ENCODE data around the gene MYZAP.

Gene MYZAP

GRCh38 chr15:57565311-57565710 is 26.4 kb upstream of the MYZAP start:
- DNase-seq: no peak

GRCh38 chr15:57566834-57567233 is 24.9 kb upstream of the MYZAP start:
- no peak for DNase-seq

GRCh38 chr15:57567891-57568290 is 23.8 kb upstream of the MYZAP start:
- DNase-seq: no peak

GRCh38 chr15:57568299-57568698 is 23.4 kb upstream of the MYZAP start:
- DNase-seq: no peak

- no peak for DNase-seq
Observed at GRCh38 chr15:57570340-57570739, 21.4 kb upstream of the MYZAP start.

- no peak for DNase-seq
Observed at GRCh38 chr15:57570994-57571393, 20.7 kb upstream of the MYZAP start.

GRCh38 chr15:57571725-57572124 is 20.0 kb upstream of the MYZAP start:
- no peak for DNase-seq

GRCh38 chr15:57572468-57572867 is 19.2 kb upstream of the MYZAP start:
- DNase-seq: no peak

- no peak for DNase-seq
Observed at GRCh38 chr15:57573151-57573550, 18.6 kb upstream of the MYZAP start.

GRCh38 chr15:57575363-57575762 is 16.3 kb upstream of the MYZAP start:
- no peak for DNase-seq

GRCh38 chr15:57578288-57578900 is 13.3 kb upstream of the MYZAP start:
- no peak for DNase-seq

GRCh38 chr15:57580428-57580827 is 11.3 kb upstream of the MYZAP start:
- DNase-seq: no peak

- DNase-seq: no peak
Observed at GRCh38 chr15:57580866-57581265, 10.8 kb upstream of the MYZAP start.

GRCh38 chr15:57582090-57582489 is 9.6 kb upstream of the MYZAP start:
- no peak for DNase-seq

GRCh38 chr15:57583282-57583681 is 8.4 kb upstream of the MYZAP start:
- no peak for DNase-seq

GRCh38 chr15:57583720-57584119 is 8.0 kb upstream of the MYZAP start:
- no peak for DNase-seq

- no peak for DNase-seq
Observed at GRCh38 chr15:57586661-57587424, 4.9 kb upstream of the MYZAP start.

- no peak for DNase-seq
Observed at GRCh38 chr15:57589281-57589680, 2.4 kb upstream of the MYZAP start.

GRCh38 chr15:57589754-57590153 is 1.9 kb upstream of the MYZAP start:
- no peak for DNase-seq

- no peak for DNase-seq
Observed at GRCh38 chr15:57591237-57591821, 375 bp upstream of the MYZAP start.

- no peak for DNase-seq
Observed at GRCh38 chr15:57592426-57592825, 722 bp downstream of the MYZAP start.

- no peak for DNase-seq
Observed at GRCh38 chr15:57592836-57593420, 1.2 kb downstream of the MYZAP start.

GRCh38 chr15:57594479-57594878 is 2.8 kb downstream of the MYZAP start:
- DNase-seq: no peak

Data from NCI-H1694 (cell line).